ENCODE data around the gene LEF1.

- no peak for TF ChIP-seq EZH2 (IDR thresholded peaks at IDR 0.05; ENCODE audit: low read length, missing control alignments)
- TF ChIP-seq, protein P1, sequence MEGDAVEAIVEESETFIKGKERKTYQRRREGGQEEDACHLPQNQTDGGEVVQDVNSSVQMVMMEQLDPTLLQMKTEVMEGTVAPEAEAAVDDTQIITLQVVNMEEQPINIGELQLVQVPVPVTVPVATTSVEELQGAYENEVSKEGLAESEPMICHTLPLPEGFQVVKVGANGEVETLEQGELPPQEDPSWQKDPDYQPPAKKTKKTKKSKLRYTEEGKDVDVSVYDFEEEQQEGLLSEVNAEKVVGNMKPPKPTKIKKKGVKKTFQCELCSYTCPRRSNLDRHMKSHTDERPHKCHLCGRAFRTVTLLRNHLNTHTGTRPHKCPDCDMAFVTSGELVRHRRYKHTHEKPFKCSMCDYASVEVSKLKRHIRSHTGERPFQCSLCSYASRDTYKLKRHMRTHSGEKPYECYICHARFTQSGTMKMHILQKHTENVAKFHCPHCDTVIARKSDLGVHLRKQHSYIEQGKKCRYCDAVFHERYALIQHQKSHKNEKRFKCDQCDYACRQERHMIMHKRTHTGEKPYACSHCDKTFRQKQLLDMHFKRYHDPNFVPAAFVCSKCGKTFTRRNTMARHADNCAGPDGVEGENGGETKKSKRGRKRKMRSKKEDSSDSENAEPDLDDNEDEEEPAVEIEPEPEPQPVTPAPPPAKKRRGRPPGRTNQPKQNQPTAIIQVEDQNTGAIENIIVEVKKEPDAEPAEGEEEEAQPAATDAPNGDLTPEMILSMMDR (conservative IDR thresholded peaks at IDR 0.05 in 1 of 2, IDR thresholded peaks at IDR 0.05 in 1 of 2; ENCODE audit: low read depth in 1 of 2, low read length in 2 of 2) = no peak
Measured at GRCh38 chr4:108175966-108176365, 7.2 kb upstream of the LEF1 start.
